Amniotic epithelial cell (primary cell): ENCODE data around the gene GTF3C2.
"Not testable (repeated sequence)": the region's sequence is repeated elsewhere in the genome, so short reads cannot be mapped to it uniquely, and the experiment has no call there.

Experiments
- DNase-seq: peaks from one replicate; pipeline ENCODE4 v3.0.0-alpha.2; 2010; ENCODE audit warnings: low read depth

GTF3C2 gene

DNA sequence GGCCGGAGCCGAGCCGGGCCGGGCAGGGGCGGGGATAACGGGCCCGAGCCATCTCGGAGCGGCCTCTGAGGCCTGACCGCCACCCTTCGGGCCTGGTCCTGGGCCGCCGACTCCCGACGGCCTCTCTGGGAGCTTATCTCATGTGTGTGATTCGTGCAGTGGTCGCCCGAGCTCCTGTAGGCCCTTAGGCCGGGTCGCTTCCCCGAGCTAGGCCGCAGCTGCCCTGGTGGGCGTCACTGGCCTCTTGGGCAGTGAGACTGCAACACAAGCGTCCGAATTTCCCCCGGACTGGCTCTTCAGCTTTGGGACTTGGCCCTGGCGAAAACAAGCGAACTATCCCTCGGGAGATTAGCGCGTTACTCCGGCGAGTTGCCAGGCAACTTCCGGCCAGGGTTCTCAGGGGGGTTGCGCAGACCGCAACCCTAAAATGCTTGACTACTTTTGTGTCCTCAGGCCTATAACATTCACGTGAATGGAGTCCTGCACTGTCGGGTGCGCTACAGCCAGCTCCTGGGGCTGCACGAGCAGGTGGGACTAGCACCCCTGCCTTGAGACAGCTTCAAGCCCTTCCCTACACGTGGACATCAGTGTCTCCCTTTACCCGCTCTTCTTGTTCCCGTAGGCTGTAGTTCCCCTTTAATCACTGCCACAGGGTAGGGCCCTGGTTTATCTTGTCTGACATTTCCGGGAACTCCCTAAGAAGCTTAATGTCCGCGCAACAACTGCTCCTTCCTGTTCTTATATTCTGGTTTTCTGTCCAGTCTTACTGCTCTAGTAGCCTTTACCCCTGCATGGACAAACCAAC, 14.5 kb upstream of the GTF3C2 start:
- DNase-seq: peak; percentile 68

DNA sequence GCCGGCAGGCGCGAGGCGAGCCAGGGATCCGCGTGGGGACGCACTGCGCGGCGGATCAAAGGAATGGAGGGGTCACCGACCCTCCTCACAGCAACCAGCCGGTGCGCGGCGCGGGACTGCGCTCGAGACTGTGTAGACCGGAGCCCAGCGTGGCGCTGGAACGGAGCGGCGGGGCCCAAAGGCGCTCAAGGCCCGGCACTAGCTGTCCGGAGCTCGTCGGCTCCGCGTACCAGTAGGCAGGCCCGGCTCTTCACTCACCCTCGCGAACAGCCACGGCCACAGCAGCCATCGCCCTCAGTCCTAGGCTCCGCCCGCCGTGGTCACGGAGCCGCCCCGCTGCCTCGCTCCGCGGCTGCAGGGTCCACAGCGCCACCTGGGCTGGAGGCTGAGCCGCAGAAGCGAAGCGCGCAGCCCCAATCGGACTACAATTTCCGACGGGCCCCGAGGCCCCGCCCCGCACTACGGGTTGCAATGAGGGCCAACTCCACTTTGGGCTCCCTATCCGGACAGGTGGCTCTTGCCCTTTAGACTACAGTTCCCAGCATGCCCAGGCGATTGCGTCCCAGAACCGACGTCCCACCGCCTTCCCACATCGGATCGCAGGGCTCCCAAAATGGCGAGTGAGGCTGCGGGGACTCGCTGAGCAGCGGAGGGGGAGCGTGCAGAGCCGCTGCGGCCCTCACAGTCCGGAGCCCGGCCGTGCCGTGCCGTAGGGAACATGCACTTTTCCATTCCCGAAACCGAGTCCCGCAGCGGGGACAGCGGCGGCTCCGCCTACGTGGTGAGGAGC, 13.7 kb upstream of the GTF3C2 start, which contains the start of the genes EIF2B4 and SNX17:
Gene EIF2B4 (minus strand): TSS at position 313 of the 790 bp plus-strand sequence. CDS start 24 bp downstream, at position 289.
Gene SNX17 (plus strand): TSS at position 591 of the 790 bp plus-strand sequence. CDS start 128 bp downstream, at position 719.
- DNase-seq: peak; percentile 99

DNA sequence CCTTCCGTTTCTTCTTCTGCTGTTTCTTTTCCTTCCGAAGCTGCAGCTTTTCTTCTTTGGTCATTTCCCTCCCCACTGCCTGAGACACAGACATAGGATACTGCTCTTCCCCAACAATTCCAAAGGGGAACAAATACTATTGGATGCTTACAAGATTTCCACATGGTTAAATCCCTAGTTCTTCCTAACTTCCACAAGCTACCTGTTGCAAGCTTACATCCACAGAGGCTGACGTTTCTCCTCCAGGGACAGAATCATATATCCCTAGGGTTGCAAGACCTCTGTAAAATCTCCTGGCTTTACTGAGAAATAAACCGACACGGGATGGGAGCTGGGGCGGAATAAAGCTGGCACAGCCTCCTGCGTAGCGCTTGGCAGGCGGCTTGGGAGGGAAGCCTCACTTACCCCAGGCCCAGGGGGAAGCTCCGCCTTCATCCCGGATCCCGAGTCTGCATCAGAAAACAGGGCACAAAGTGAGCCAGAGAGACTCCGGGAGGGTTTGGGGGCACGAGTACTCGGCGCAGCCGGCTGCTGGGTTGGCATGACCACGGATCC, 13.0 kb upstream of the GTF3C2 start:
- DNase-seq: peak; percentile 48

DNA sequence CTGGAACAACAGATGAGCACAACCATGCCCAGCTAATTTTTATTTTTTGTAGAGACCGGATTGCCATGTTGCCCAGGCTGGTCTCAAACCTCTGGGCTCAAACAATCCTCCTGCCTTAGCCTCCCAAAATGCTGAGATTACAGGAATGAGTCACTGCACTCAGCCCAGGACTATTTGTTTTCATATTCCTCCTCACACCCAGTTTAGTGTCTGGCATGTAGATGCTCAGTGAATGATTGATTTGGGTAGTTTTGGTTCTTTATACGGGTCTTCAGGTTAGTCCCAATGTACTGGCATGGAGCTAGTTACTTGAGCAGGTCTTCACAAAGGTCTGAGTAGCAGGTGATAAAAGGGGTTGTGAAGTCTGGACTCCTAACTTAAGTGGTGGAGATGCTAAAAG, 7.4 kb upstream of the GTF3C2 start:
- no peak for DNase-seq

DNA sequence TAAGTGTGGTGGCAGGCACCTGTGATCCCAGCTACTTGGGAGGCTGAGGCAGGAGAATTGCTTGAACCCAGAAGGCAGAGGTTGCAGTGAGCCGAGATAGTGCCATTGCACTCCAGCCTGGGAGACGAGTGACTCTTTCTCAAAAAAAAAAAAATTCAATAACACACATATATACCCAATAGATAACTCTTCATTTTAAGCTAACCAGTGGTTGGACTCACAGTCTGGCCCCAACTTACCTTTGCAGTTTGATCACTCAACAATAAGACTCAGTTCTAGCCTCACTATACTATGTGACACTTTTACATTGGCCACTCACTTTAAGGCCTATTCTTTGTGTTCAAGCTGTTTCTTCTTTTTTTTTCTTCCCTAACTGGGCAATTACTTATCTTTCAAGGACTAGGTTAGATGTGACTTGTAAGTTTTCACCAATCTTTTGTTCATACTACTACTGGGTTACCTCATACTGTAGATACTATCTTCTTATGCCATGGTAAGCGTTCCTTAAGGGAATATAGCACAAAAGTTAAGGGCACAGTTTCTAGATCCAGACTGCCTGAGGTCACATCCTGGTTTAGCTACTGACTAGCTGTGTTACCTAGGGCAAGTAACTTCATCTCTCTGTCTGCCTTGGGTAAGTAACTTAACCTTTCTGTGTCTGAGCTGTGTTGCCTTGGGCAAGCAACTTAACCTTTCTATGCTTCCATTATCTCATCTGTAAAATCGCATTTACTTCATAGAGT, 6.3 kb upstream of the GTF3C2 start:
- DNase-seq: no peak

DNA sequence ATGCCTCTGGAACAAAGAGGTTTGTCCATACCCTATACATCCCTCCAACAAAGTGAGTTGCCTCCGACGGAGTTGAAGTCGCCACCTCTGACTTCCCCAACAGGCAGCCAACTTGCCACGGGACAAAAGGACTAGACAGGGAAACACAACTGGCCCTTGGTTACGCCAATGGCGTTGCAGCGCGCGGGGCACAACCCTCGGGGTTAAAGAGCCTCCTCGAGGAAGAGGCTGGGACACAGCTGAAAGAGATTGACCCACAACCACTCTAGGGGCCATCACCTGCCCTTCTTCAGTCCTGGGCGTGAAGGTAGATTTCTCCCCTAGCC, 545 bp downstream of the GTF3C2 start:
- peak; percentile 49 for DNase-seq

DNA sequence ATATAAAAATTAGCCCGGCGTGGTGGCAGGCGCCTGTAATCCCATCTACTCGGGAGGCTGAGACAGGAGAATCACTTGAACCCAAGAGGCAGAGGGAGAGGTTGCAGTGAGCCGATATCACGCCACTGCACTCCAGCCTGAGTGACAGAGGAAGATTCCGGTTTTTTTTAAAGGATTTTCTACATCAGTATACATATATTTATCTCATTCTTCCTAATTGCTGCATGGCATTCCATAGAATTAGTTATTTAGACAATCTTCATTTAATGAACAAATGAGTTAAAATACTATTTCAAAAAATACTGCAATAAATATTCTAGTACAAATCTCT, 2.0 kb downstream of the GTF3C2 start:
- DNase-seq: no peak

DNA sequence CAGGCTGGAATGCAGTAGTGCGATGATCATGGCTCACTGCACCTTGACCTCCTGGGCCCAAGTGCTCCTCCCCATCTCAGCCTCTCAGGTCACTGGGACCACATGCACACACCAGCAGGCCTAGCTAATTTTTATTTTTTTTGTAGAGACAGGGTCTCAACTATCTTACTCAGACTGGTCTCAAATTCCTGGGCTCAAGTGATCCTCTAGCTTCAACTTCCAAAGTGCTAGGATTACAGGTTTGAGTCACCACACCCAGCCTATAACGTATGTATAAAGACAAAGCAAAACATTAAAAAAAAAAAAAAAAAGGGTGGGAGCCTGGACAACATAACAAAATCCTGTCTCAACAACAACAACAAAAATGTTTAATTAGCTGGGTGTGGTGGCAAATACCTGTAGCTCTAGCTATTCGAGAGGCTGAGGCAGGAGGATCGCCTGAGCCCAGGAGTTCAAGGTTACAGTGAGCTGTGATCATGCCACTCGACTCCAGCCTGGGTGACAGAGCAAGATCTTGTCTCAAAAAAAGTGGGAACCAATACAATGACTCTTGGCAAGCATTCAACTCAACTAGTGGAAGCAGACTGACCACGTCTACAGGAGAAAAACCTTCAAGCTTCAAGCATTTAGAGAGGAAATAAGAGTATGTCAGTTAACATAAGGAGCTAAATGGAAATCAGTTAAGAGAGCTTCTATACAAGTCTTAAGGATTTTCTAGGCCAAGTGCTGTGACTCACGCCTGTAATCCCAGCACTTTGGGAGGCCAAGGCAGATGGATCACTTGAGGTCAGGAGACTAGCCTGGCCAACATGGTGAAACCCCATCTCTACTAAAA, 2.6 kb downstream of the GTF3C2 start:
- DNase-seq: peak; percentile 84

DNA sequence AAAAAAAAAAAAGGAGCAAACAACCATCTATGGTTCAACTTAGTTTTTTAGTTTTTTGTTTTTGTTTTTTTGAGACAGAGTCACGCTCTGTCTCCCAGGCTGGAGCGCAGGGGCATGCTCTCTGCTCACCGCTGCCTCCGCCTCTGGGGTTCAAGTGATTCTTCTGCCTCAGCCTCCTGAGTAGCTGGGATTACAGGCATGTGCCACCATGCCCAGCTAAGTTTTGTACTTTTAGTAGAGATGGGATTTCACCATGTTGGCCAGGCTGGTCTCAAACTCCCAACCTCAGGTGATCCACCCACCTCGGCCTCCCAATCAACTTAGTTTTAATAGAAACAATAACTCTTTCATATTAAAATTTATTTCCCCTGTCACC, 3.2 kb downstream of the GTF3C2 start:
- not testable (repeated sequence) for DNase-seq

DNA sequence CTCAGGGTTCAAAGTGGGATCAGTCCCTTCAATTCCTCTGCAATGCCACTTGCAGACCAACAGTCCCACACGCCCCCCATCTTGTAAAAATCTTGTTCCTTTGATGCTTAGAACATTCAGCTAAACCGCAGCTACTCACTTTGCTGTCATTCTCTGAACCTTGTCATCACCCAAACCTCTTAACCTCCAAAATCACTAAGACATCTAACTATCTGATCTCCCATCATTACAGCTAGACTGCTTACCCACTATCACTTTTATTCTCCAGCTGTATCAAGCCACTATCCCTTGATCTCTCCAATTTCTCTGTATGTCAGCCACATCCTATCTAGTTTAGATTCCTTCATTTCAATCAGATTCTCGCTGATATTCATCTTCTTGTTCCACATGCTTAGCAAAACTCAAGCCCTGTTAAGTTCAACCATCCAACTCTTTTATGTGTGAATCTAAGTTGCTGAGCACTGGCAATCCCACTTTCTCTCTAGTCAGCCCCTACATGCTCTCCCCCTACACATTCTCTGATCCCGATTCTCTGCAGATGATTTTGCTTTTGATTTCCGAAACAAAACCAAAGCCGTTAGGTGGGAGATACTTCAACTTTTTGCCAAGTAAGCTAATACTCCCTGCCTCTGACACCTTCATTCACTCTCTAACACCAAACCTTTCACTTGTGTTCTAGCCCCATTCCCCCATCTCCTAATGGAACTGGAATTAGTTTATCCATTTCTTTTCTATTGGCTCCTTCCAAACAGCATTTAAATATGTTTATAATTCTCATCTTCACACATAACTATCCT, 4.6 kb downstream of the GTF3C2 start:
- no peak for DNase-seq

DNA sequence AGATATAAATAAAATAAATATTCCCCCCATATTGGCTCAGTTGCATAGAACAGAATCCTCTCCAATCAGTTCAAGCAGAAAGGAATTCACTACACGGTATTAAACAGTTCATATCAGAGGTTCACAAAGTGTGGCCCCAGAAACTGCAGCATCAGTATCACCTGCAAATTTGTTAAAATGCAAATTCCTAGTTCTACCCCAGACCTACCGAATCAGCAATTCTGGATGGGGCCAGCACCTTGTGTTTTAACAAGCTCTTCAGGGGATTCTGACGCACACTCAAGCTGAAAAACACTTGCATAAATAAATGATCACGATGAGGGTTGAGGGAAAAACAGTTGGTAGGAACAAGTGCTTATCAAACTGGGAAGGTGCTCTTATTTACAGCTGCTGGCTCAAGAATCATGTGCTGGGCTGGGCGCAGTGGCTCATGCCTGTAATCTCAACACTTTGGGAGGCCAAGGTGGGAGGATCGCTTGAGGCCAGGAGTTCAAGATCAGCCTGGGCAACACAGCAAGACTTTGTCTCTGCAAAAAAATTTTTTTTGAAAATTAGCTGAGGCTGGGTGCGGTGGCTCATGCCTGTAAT, 6.4 kb downstream of the GTF3C2 start:
- DNase-seq: no peak

DNA sequence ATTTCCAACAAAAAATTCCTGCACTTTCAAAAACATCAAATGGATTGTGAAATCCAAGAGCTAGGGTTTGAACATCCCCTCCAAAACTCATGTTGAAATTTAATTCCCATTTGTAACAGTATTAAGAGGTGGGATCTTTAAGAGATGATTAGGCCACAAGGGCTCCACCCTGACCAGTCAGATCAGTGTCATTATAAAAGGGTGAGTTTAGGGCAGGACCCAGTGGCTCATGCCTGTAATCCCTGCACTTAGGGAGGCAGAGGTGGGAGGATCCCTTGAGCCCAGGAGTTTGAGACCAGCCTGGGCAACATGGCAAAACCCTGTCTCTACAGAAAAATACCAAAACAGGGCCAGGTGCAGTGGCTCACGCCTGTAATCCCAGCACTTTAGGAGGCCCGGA, 8.9 kb downstream of the GTF3C2 start:
- DNase-seq: no peak

DNA sequence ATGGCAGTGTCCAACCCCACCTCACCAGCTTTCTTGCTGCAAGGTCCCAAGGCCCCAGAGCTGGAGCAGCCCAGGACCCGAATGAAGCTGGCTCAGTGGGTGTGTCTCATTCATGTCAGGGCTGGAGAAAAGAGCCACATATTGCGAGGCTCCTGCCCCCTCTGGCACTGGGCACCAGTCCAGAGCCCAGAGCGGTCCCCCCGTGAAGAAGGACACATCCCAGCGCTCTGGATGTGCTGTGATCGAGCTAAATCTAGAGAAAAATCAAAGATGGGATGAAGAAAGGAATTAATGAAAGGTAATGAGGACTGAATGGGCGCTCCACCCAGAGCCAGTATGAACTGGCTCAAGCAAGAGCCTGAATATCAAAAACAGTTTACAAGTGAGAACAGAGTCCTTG, 20.4 kb downstream of the GTF3C2 start:
- DNase-seq: no peak

DNA sequence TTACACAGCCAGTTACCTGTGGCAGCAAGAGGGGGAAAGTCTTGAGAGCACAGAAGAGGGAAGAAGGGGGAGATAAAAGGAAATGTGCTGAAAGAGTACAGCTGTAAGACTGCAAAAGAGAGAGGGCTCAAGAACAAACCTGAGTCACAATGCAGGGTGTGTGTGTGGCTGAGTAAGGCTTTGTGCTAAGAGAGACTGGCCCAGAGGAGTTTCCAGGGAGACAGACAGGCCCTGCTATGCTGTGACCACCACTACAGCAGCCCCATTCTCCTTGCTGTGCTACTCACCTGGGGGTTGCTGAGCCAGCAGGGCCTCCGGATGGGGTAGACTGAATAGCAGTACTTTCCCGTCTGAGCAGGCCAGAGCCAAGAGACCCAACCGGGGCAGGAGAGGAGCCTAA, 21.3 kb downstream of the GTF3C2 start:
- DNase-seq: no peak

DNA sequence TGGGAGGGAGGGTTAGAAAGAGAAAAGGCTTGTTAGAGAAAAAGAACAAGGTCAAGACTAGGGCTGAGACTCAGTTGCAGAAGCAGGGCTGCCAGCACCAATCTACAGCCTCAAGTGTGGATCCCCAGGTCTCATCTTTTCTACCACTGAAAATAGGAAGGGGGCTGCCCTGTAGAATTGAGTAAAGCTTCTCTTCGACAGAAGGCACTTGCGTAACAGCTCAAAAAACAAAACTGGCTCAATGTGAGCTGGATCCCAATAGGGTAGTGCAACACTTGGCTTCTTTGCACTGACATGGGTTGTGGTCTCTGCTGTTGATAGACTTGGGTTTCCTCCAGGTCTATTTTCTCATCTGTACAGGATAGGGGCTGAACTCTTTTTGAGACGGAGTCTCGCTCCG, 31.8 kb downstream of the GTF3C2 start:
- DNase-seq: no peak

DNA sequence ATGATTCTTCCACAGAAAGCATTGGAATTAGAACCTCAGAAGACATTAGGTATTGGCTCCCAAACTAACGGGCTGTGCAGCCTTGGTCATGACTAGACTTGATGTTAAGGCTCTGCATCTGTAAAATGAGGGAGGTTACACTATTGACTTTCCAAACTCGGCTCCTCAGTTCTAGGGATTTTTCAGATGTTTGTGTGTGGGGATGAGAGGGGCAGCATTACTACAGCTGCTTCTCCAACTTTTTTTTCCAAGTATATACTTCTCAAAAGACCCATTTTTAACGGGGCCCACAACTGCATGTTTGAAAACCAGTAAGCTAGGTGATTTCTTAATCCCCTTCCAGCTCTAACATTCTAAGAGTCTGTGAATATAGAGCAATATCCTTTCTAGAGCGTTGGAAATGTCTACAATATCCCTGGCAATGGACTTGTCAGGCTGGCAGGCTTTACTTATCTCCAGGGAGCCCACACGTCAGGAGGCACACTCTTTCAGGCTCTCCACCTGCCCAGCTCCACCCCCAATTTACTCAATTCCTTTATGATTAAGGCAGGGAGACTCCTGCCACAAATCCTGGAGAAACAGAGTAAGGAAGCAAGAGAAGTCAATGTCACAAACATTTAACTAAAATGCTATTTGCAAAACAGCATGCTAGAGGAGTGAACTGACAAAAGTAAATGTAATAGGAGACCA, 32.8 kb downstream of the GTF3C2 start:
- peak; percentile 24 for DNase-seq

DNA sequence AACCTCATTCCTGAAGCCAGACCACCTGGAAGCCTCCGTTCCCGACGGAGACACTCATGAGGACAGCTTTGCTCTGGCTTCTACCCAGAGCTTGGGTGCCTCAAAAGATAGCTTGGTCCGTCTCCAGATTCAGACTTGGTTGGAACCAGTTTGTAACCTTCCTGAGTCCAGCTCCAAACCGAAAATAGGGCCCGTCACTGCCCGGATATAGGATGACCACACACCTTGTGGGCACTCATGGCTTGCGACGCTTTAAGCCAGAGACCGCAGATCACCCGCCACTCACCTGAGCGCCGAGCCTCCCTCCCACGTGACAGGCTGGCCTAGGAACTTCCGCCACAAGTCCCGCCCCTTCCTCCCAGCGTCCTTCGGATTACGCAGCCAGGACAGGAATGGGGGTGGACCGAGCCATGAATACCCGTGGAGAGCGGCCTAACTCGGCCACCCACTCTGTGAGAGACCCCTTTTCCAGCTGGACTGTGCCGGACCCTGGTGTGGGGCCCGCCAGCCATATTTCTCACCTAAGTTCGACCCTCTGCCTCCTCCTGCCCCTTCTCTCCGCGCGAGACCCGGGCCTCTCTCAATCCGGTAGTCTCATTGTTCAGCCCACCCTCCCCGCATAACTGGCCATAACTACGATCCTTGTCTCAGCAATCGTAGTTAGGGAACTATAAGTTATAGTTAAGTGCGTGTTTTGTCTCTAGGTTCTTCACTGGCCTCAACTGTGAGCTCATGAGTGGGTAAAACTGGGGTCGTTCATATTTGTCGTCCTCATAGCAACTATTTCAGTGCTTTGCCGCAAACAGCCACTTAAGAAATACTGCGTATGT, 33.6 kb downstream of the GTF3C2 start, which contains the start of gene MPV17:
Gene MPV17 (minus strand): TSS at position 332 of the 830 bp plus-strand sequence. CDS start 580 bp downstream, outside the sequence.
- peak; percentile 89 for DNase-seq

DNA sequence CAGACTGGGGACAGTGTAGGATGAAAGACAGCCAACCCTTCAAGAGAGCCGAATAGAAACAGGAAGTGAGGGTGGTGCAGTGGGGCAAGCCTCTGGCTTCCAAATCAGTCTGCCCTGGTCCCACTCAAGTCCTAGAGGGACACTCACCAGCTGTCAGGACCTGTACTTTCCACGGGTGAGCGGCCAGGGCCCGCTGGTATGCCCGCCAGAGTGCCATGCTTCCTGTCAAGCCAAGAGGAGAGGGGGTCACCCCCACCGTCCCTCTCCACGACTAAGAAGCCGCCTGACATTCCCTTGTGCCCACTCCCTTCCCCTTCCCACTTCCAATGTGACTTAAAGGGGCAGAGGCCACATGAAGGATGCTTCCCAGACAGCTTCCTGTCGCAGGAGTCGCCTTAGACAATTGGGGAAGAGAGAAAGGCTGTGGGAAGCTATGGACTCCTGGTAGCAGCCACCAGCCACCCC, 34.2 kb downstream of the GTF3C2 start:
- no peak for DNase-seq
